ENCODE data around the gene ZAP70.

GRCh38 chr2:97723156-97724072, 10.0 kb downstream of the ZAP70 start:
- TF ChIP-seq EZH2phosphoT487 (IDR thresholded peaks at IDR 0.05; ENCODE audit: borderline replicate concordance, low read depth, low read length) = no peak
- TF ChIP-seq CTCF (conservative IDR thresholded peaks at IDR 0.05; ENCODE audit: low read length) = no peak

Measured in OCI-LY7 (cell line).